GM12801 (cell line): Measurements from ENCODE around the gene ZNRF3.

Experiments
- CTCF ChIP-seq: IDR thresholded peaks from one replicate; pipeline ENCODE4 v1.5.1; 2011; ENCODE audit warnings: control low read depth; ENCODE audit not compliant: insufficient read length; ENCODE audit errors: extremely low read depth

The ZNRF3 gene

GRCh38 chr22:29012952-29013351 is 129.6 kb downstream of the ZNRF3 start:
- no peak for TF ChIP-seq CTCF

GRCh38 chr22:29014293-29014692 is 130.9 kb downstream of the ZNRF3 start:
- TF ChIP-seq CTCF = no peak

GRCh38 chr22:29014773-29015172 is 131.4 kb downstream of the ZNRF3 start:
- TF ChIP-seq CTCF = no peak

- no peak for TF ChIP-seq CTCF
These were observed 132.9 kb downstream of the ZNRF3 start for GRCh38 chr22:29016067-29016938.

GRCh38 chr22:29018293-29019189 is 135.2 kb downstream of the ZNRF3 start:
- TF ChIP-seq CTCF = no peak

- no peak for TF ChIP-seq CTCF
These were observed 138.9 kb downstream of the ZNRF3 start for GRCh38 chr22:29022101-29022817.
